Hepatocyte (in vitro differentiated cells): ENCODE measurements around the gene CCDC91.

ENCODE experiments used
- EZH2 ChIP-seq: fragments of 200-600 bp; sonication (generic); IDR thresholded peaks from 2 replicates; pipeline ENCODE4 v1.6.1; 2016; ENCODE audit warnings: antibody characterized with exemption, mild to moderate bottlenecking, borderline replicate concordance
- EZH2phosphoT487 ChIP-seq: fragments of 200-600 bp; sonication (generic); IDR thresholded peaks from one replicate; pipeline ENCODE4 v1.6.1; 2018; ENCODE audit warnings: antibody characterized with exemption, mild to moderate bottlenecking, low read depth, moderate library complexity; ENCODE audit not compliant: unreplicated experiment, severe bottlenecking
- TF ChIP-seq, protein P1 (sequence below): fragments of 200-600 bp; sonication (generic); IDR thresholded peaks from 2 replicates; pipeline ENCODE4 v1.5.1; 2016; ENCODE audit warnings: antibody characterized with exemption, mild to moderate bottlenecking; ENCODE audit not compliant: poor library complexity

DNA sequence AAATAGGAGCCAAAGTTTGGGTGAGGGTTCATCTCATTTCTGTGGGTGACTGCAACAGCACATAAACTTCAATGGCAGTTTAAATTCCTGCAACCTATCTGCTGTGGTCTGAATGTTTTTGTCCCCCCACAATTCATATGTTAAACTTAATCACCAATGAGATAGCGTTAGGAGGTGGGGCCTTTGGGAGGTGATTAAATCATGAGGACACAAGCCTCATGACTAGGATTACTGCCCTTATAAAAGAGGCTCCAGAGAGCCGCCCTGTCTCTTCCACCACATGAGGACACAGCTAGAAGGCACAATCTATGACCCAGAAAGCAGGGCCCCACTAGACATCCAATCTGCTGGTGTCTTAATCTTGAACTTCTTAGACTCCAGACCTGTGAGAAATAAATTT is 3.8 kb upstream of the CCDC91 start:
- TF ChIP-seq, protein P1, sequence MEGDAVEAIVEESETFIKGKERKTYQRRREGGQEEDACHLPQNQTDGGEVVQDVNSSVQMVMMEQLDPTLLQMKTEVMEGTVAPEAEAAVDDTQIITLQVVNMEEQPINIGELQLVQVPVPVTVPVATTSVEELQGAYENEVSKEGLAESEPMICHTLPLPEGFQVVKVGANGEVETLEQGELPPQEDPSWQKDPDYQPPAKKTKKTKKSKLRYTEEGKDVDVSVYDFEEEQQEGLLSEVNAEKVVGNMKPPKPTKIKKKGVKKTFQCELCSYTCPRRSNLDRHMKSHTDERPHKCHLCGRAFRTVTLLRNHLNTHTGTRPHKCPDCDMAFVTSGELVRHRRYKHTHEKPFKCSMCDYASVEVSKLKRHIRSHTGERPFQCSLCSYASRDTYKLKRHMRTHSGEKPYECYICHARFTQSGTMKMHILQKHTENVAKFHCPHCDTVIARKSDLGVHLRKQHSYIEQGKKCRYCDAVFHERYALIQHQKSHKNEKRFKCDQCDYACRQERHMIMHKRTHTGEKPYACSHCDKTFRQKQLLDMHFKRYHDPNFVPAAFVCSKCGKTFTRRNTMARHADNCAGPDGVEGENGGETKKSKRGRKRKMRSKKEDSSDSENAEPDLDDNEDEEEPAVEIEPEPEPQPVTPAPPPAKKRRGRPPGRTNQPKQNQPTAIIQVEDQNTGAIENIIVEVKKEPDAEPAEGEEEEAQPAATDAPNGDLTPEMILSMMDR = no peak
- TF ChIP-seq EZH2 (no peak), EZH2phosphoT487 (no peak)
